ENCODE measurements around the gene DGKD. TPM values are rescaled to one million over a fixed set of nuclear protein-coding genes. Genes with fewer than 3 reads are reported as not detected.

The DGKD gene
- total RNA-seq, 1 donor from 2014 or later, result 188 TPM

DNA sequence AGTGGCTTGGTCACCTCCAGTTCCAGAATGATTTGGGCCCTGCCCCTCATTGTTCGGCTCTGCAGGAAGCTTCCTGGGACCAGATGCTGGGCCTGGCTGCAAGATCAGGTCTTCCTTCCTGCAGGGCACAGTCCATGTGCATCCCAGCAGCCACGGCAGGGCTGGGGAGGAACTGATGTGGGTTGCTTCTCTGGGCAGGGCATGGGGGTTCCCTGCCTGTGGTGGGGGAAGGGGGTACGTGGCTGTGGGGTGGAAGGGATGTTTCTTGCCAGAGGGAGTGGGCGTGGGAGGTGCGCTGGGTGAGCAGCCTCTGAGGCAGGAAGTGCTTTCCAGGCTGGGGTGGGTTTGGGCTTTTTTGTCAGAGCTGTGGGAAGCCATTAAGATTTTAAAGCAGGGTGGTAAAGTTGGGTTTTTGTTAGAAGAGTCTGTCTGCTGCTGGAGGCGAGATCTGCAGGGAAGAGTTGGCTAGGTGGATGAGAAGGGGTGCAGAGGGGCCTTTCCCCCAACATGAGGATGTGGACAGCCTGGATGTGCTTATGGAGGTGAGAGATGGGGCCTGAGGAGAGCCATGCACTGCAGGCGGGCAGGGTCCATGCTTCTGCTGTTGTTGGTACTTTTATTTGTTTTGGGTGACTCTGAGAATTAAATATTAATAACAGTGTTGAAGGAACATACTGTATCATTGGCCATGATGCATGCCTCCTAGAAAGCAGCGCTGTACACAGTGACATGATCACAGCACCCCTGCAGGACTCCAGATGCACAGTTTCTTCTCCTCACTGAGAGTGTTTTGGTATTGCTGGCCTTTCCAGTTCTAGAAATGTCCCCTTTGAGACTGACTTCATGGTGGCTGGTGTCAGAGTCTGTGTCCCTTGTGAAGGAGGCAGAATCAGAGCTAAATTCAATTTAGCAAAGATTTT, 45.3 kb downstream of the DGKD start:
- intact Hi-C loops (cut with micrococcal nuclease), result no loop called here
- H3K4me3 Mint-ChIP-seq, result no peak overlapping the region
- H3K36me3 Mint-ChIP-seq (ENCODE audit: low read depth), result peaks cover 58% of the 10 kb centered on the region
- ATAC-seq (ENCODE audit: low read depth), result no peak
- CTCF ChIA-PET, result interaction anchor here (2.0 to 11.5 kb wide), 2 partner anchors 43 to 45 kb away, joined by 6 to 210 read pairs; no protein-coding TSS in a partner anchor
- TF ChIP-seq, protein P1, sequence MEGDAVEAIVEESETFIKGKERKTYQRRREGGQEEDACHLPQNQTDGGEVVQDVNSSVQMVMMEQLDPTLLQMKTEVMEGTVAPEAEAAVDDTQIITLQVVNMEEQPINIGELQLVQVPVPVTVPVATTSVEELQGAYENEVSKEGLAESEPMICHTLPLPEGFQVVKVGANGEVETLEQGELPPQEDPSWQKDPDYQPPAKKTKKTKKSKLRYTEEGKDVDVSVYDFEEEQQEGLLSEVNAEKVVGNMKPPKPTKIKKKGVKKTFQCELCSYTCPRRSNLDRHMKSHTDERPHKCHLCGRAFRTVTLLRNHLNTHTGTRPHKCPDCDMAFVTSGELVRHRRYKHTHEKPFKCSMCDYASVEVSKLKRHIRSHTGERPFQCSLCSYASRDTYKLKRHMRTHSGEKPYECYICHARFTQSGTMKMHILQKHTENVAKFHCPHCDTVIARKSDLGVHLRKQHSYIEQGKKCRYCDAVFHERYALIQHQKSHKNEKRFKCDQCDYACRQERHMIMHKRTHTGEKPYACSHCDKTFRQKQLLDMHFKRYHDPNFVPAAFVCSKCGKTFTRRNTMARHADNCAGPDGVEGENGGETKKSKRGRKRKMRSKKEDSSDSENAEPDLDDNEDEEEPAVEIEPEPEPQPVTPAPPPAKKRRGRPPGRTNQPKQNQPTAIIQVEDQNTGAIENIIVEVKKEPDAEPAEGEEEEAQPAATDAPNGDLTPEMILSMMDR (IDR thresholded peaks at IDR 0.05), result no peak
- peaks cover 58% of the 10 kb centered on the region for H3K4me1 Mint-ChIP-seq
- H3K9me3 Mint-ChIP-seq, result no peaks in the 10 kb centered on the region
- POLR2A ChIA-PET, result interaction anchor here (1.2 kb wide), 1 partner anchor 19 kb away, joined by 3 read pairs; no protein-coding TSS in a partner anchor
- H3K27ac Mint-ChIP-seq, result peak overlapping the region; percentile 81
- no peak for DNase-seq
- H3K27me3 Mint-ChIP-seq, result no peaks in the 10 kb centered on the region

DNA sequence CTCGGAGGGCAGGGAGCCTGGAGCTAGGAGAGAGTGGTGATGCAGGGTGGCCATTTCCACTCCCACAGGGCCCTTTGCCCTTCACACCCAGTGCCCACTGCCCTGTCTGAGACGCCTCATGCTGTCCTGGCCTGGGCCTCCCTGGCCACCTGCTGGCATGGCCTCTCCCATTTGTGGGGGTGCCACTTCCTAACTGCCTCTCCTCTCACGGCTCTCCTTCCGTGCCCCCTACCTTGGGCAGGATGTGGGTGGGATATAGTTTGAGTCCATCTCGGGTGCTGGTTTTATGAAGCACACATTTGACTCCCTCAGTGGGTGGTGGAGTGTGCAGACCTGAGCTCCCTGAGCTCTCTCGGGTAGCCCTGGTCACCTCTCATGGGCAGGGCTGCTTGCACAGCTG, 46.0 kb downstream of the DGKD start:
- Mint-ChIP-seq H3K27me3 (no peaks in the 10 kb centered on the region), H3K36me3 (ENCODE audit: low read depth) (peaks cover 55% of the 10 kb centered on the region), H3K4me3 (no peak overlapping the region), H3K9me3 (no peaks in the 10 kb centered on the region), H3K4me1 (peaks cover 56% of the 10 kb centered on the region), H3K27ac (peak overlapping the region; percentile 71)
- intact Hi-C loops (cut with micrococcal nuclease), result no loop called here
- ChIA-PET CTCF (interaction anchor here (1.5 to 11.5 kb wide), 2 partner anchors 18 to 44 kb away, joined by 4 to 210 read pairs; no protein-coding TSS in a partner anchor), POLR2A (interaction anchor here (1.2 kb wide), 1 partner anchor 18 kb away, joined by 3 read pairs; no protein-coding TSS in a partner anchor)
- no peak for DNase-seq
- no peak for ATAC-seq (ENCODE audit: low read depth)
- TF ChIP-seq, protein P1 (IDR thresholded peaks at IDR 0.05), result no peak

DNA sequence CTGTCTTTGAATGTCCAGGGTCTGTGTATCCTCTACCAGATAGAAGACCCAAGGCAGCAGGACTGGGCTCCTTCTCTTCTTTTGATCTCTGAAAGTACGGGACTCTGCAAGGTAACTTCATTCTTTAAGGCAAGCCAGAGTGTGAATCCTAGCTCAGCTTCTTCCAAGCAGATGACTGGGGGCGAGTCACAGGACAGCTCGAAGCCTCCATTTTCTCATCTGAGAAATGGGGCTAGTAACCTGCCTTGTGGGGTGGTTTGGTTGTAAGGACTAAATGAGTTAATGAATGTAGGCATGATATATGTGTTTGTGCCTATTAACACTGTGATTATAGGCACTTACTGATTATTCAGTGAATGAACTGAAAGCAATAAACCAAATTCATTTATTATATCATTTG, 46.7 kb downstream of the DGKD start:
- Mint-ChIP-seq H3K9me3 (no peaks in the 10 kb centered on the region), H3K27ac (peak overlapping the region; percentile 71), H3K4me1 (peaks cover 53% of the 10 kb centered on the region), H3K27me3 (no peaks in the 10 kb centered on the region), H3K4me3 (no peak overlapping the region), H3K36me3 (ENCODE audit: low read depth) (peaks cover 52% of the 10 kb centered on the region)
- TF ChIP-seq, protein P1 (IDR thresholded peaks at IDR 0.05), result no peak
- ChIA-PET POLR2A (no interaction called here), CTCF (interaction anchor here (1.0 to 11.5 kb wide), 3 partner anchors 18 to 44 kb away, joined by 4 to 210 read pairs (median 6); no protein-coding TSS in a partner anchor)
- DNase-seq, result no peak
- no peak for ATAC-seq (ENCODE audit: low read depth)
- intact Hi-C loops (cut with micrococcal nuclease), result no loop called here

DNA sequence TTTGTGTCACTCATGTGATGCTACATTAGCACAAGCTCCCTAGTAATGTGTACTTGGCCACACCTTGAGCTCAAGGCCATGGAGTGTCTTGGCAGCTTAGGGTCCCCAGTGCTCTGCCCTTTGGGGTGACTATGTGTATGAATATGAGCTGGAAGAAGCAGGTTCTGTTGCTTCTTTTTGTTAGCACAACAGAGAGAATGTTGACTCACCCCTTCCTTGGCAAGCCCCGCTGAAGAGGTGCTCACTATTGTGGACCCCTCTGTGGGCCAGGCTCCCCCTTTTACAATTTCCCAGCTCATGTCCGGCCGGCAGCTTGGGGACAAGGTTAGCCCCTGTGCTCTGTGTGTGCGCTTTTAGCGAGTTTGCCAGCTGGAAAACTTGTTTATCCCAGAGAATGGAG, 48.1 kb downstream of the DGKD start:
- intact Hi-C loops (cut with micrococcal nuclease), result no loop called here
- DNase-seq (no peak), ATAC-seq (ENCODE audit: low read depth) (no peak)
- TF ChIP-seq, protein P1 (IDR thresholded peaks at IDR 0.05), result no peak
- Mint-ChIP-seq H3K9me3 (no peaks in the 10 kb centered on the region), H3K27ac (peak overlapping the region; percentile 20), H3K36me3 (ENCODE audit: low read depth) (peaks cover 57% of the 10 kb centered on the region), H3K4me3 (no peak overlapping the region), H3K4me1 (peaks cover 54% of the 10 kb centered on the region), H3K27me3 (no peaks in the 10 kb centered on the region)
- POLR2A ChIA-PET, result interaction anchor here (1.3 kb wide), 1 partner anchor 41 kb away, joined by 3 read pairs; no protein-coding TSS in a partner anchor
- CTCF ChIA-PET, result interaction anchor here (3.8 to 11.5 kb wide), 2 partner anchors 20 to 42 kb away, joined by 28 to 210 read pairs; no protein-coding TSS in a partner anchor

DNA sequence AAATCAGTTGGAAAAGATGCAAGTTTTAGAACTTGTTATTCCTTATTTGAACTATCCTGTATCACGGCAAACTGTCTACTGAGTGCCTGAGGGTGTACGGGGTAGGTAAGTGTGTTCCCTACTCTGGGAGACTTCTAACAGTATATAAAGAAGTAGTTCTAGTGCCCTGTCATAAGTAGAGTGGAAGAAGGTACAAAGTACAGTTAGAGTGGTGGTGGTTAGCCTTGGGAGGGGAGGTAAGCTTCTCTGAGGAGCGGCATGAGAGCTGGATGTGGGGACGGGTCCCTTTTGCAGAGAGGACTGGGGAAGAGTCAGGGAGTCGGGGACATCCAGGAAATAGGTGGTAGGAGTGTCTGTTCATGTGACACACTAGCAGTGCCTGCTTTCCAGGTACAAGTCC, 48.5 kb downstream of the DGKD start:
- intact Hi-C loops (cut with micrococcal nuclease), result no loop called here
- no peak overlapping the region for H3K4me3 Mint-ChIP-seq
- DNase-seq (no peak), ATAC-seq (ENCODE audit: low read depth) (no peak)
- H3K27me3 Mint-ChIP-seq, result no peaks in the 10 kb centered on the region
- H3K36me3 Mint-ChIP-seq (ENCODE audit: low read depth), result peaks cover 55% of the 10 kb centered on the region
- H3K4me1 Mint-ChIP-seq, result peaks cover 52% of the 10 kb centered on the region
- peak overlapping the region; percentile 20 for H3K27ac Mint-ChIP-seq
- ChIA-PET CTCF (interaction anchor here (0.6 to 11.5 kb wide), 3 partner anchors 19 to 158 kb away, joined by 4 to 210 read pairs (median 28); no protein-coding TSS in a partner anchor), POLR2A (interaction anchor here (1.3 to 2.3 kb wide), 2 partner anchors 16 to 41 kb away, joined by 3 to 15 read pairs; no protein-coding TSS in a partner anchor)
- TF ChIP-seq, protein P1 (IDR thresholded peaks at IDR 0.05), result no peak
- H3K9me3 Mint-ChIP-seq, result no peaks in the 10 kb centered on the region
